Prostate gland (tissue), 2 donors: Measurements from ENCODE around the gene SCLY. TPM values are rescaled to one million over a fixed set of nuclear protein-coding genes. Genes with fewer than 3 reads are reported as not detected.
A peak's percentile ranks its signal among the peaks of the same experiment; 100 is the strongest.

Experiments used
- DNase-seq: peaks from one replicate; pipeline ENCODE4 v3.0.0-alpha.2; 2019; ENCODE audit warnings: low spot score
- H3K27ac ChIP-seq, 2 donors: fragments of 200-600 bp; sonication (generic); 2 replicates each; pipeline ENCODE4 v1.5.1; 2017 to 2019
- H3K27me3 ChIP-seq: fragments of 200-600 bp; sonication (generic); replicated peaks from 2 replicates; pipeline ENCODE4 v1.5.1; 2019; ENCODE audit not compliant: insufficient read depth
- H3K36me3 ChIP-seq, 2 donors: fragments of 200-600 bp; sonication (generic); 1 replicate in 1 of 2; 2 replicates in 1 of 2; pipeline versions ENCODE4 v1.5.1 to v1.8.1; 2017 to 2019
- H3K4me1 ChIP-seq: fragments of 200-600 bp; sonication (generic); replicated peaks from 2 replicates; pipeline ENCODE4 v1.5.1; 2019
- H3K4me3 ChIP-seq, 2 donors: fragments of 200-600 bp; sonication (generic); 2 replicates each; pipeline ENCODE4 v1.5.1; 2017 to 2019
- H3K9me3 ChIP-seq: fragments of 200-600 bp; sonication (generic); 2 replicates; pipeline ENCODE4 v1.5.1; 2017
- POLR2A ChIP-seq: fragments of 450-650 bp; IDR thresholded peaks from one replicate; pipeline ENCODE4 v1.6.1; 2016; ENCODE audit warnings: antibody characterized with exemption, mild to moderate bottlenecking
- POLR2AphosphoS5 ChIP-seq: sonication (generic); formaldehyde crosslinking; IDR thresholded peaks from one replicate; pipeline ENCODE4 v1.6.1; 2017; ENCODE audit warnings: antibody characterized with exemption
- whole genome bisulfite sequencing: methylation state at CpG from one replicate; pipeline ENCODE4 v1.1.5; 2018; 5-methylcytosine and 5-hydroxymethylcytosine counted together
- intact Hi-C: fragments of 100-400 bp; cut with DNase I; formaldehyde crosslinking; loops from one replicate; pipeline ENCODE4 v1.14.2; 2022
- total RNA-seq, 2 donors: library from RNA; depleted of rRNA; stranded (reverse); fragments of >200 nt; gene quantifications; one replicate each; pipeline ENCODE4 v1.1.0, GENCODE V29; 2016
- TF ChIP-seq, protein P1 (sequence below), 4 experiments: fragments of 200-600 bp in 2 of 4; fragments of 450-650 bp in 2 of 4; sonication (generic) in 2 of 4; IDR thresholded peaks; 1 replicate in 3 of 4; 2 replicates in 1 of 4; pipeline ENCODE4 v1.5.1; 2016 to 2019; ENCODE audit warnings: antibody characterized with exemption in 4 of 4, mild to moderate bottlenecking in 2 of 4, moderate library complexity in 2 of 4

SCLY gene
- total RNA-seq, 2 donors from 2014 or later, result 11.5 to 16.1 TPM

DNA sequence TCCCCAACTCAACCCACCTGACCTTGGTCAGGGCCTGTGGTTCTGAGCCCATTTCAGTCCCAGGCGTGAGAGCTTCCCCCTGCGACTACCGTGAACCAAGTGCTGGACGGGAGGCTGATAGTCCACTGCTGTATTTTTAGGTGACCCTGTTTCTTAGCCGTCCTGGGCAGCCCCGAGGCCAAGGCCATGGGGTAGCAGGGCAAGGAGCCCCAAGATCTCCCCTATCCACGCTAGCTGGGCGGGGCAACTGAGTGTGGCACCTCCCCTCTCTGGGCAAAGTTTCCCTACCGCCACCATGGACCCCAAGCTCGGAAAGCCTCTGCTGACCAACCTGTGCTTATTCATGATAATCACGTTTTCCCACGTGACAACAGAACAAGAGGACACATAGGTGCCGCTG lies 77.1 kb downstream of the SCLY start:
- DNase-seq, result no peak
- Histone ChIP-seq H3K27me3 (no peaks in the 10 kb centered on the region), H3K4me1 (no peaks in the 10 kb centered on the region), H3K36me3 (no peaks in the 10 kb centered on the region), H3K9me3 (no peaks in the 10 kb centered on the region), H3K27ac (no peak overlapping the region), H3K4me3 (no peak overlapping the region)
- 91% methylated on average over 13 of the region's 13 CpGs for WGBS
- intact Hi-C loops, result no loop called here
- no peak for TF ChIP-seq POLR2AphosphoS5

DNA sequence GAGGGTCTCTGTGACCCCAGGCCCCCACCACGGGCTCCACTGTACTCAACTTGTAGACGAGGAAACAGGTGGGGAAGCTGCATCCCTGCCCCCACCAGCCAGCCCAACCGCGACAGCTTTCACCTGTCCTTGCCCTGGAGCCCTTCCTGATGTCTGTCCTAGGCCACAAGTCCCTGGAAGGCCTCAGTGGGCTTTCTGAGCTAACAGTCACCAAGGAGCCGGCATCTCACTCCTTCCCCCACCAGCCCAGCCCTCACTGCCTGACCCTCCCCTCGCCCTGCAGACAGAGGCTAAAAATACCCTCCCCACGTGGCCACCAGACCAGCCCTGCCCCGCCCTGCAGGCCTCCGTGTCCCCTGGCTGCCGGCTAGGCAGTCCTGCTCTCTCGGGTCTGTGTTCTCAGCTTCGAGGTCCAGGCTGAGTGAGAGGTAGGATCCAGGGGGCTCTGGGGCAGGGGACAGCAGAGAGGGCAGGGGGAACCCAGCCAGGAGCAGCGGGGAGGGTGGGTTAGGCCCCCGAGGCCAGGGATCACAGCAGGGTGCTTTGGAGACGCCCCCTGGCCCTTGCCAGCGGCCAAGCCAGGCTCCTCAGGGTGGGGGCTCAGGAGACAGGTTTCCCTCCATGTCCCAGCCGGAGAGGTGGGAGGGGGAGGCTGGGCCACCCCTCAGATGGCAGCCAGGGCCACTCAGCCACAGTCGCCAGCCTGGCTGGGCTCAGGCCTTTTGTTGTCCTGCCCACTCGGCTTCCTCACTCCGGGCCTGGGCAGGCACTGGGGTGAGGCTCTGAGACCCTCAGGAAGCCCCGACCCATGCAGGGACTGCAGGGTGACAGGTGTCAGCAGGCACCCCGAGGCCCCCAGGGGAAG lies 77.8 kb downstream of the SCLY start, which contains the start of gene KLHL30:
Gene KLHL30 (plus strand): TSS at position 338 of the 865 bp plus-strand sequence. CDS start 2,087 bp downstream, outside the sequence.
- Histone ChIP-seq H3K4me1 (no peaks in the 10 kb centered on the region), H3K36me3 (no peaks in the 10 kb centered on the region), H3K27me3 (no peaks in the 10 kb centered on the region), H3K27ac (no peak within 1 kb of the TSS), H3K9me3 (no peaks in the 10 kb centered on the region), H3K4me3 (no peak within 1 kb of the TSS)
- no peak for DNase-seq
- 68% methylated on average over 19 of the region's 22 CpGs for WGBS
- intact Hi-C loops, result no loop called here
- TF ChIP-seq, protein P1, sequence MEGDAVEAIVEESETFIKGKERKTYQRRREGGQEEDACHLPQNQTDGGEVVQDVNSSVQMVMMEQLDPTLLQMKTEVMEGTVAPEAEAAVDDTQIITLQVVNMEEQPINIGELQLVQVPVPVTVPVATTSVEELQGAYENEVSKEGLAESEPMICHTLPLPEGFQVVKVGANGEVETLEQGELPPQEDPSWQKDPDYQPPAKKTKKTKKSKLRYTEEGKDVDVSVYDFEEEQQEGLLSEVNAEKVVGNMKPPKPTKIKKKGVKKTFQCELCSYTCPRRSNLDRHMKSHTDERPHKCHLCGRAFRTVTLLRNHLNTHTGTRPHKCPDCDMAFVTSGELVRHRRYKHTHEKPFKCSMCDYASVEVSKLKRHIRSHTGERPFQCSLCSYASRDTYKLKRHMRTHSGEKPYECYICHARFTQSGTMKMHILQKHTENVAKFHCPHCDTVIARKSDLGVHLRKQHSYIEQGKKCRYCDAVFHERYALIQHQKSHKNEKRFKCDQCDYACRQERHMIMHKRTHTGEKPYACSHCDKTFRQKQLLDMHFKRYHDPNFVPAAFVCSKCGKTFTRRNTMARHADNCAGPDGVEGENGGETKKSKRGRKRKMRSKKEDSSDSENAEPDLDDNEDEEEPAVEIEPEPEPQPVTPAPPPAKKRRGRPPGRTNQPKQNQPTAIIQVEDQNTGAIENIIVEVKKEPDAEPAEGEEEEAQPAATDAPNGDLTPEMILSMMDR (IDR thresholded peaks at IDR 0.05), result no peak
- TF ChIP-seq POLR2A, result no peak

DNA sequence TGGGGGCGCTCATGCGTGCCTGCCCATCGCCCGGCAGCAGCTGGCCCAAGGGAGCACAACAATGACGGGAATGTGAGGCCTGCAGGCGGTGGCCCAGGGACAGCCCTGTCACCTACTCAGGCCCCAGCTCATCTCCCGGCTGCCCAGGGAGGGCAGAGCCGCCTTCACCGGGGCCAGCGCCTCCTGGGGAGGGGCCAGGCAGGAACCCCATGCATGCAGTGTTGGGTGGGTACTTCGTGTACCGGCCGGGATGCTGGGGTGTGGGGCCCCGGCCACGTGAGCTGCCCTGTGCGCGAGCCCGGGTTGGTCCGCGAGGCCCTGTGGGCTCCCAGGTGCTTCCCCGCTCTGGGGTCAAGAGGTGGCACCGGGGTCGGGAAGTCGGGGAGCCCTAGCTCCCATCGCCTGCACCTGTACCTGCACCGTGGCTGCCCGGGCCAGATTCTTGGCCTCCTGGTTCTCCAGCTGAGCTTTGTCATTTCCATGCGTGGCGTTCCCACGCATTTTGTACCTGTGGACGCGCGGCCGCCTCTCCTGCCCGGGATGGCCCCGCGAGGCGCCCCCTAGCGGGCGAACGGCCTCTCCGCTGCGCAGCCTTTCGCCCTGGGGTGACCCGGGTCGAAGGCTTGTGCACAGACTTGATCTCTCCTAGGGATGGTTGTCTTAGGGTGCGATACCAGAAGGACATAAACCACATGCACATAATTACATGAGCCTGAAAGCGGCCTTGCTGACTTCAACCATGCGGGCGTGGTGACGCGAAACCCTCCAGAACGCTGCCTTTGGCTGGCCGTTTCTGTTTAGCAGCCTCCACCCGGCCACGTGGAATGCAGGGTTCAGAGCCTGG lies 78.6 kb downstream of the SCLY start:
- H3K4me1 ChIP-seq, result no peaks in the 10 kb centered on the region
- DNase-seq, result no peak
- intact Hi-C loops, result no loop called here

DNA sequence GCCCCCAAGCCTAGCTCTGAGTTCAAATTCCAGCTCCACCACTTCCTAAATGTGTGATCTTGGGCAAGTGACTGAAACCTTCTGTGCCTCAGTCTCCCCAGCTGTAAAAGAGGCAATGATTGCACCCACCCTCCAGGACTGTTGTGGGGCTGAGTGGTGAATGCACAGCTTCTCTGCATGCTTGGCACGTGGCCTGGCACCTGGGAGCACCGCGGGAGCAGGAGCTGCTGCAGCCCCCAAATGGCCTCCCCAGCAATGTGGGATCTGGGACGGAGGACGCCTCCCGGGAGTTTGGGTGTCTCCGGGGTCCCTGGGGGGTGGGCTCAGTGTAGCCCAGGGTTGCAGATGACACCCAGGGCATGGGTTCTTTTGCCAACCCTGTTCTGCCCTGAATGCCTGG lies 79.2 kb downstream of the SCLY start:
- WGBS, result 95% methylated on average over 7 of the region's 7 CpGs
- Histone ChIP-seq H3K4me1 (no peaks in the 10 kb centered on the region), H3K4me3 (no peak overlapping the region), H3K27me3 (no peaks in the 10 kb centered on the region), H3K27ac (no peak overlapping the region), H3K9me3 (no peaks in the 10 kb centered on the region), H3K36me3 (no peaks in the 10 kb centered on the region)
- DNase-seq, result no peak
- no peak for TF ChIP-seq POLR2AphosphoS5
- TF ChIP-seq, protein P1 (IDR thresholded peaks at IDR 0.05), result no peak
- no peak for TF ChIP-seq POLR2A
- intact Hi-C loops, result no loop called here

More for the DNA sequence above, 78.6 kb downstream of the SCLY start:
- no peak for TF ChIP-seq POLR2A
- TF ChIP-seq, protein P1 (IDR thresholded peaks at IDR 0.05), result peak in 2 of 4 experiments; percentile 9 to 17
- TF ChIP-seq POLR2AphosphoS5, result no peak
- WGBS, result 70% methylated on average over 47 of the region's 56 CpGs
- H3K27ac ChIP-seq, result no peak overlapping the region
- H3K9me3 ChIP-seq, result no peaks in the 10 kb centered on the region
- no peaks in the 10 kb centered on the region for H3K27me3 ChIP-seq
- H3K36me3 ChIP-seq, result no peaks in the 10 kb centered on the region
- no peak overlapping the region for H3K4me3 ChIP-seq
